SJCRH30 (cell line): ENCODE data around the gene PPM1F. TPM values are rescaled to one million over a fixed set of nuclear protein-coding genes. Genes with fewer than 3 reads are reported as not detected.
"Not testable (repeated sequence)": the region's sequence is repeated elsewhere in the genome, so short reads cannot be mapped to it uniquely, and the experiment has no call there.

Source experiments
- DNase-seq, 2 experiments: peaks; one replicate each; pipeline ENCODE4 v3.0.0-alpha.2; 2015 to 2020
- H3K27ac ChIP-seq: fragments of 250-450 bp; sonication (Bioruptor Pico); 2 replicates; pipeline ENCODE4 v1.5.1; 2020; ENCODE audit warnings: mild to moderate bottlenecking, moderate library complexity
- H3K27me3 ChIP-seq: fragments of 250-450 bp; sonication (Bioruptor Pico); 2 replicates; pipeline ENCODE4 v1.5.1; 2020; ENCODE audit warnings: mild to moderate bottlenecking, moderate library complexity
- H3K36me3 ChIP-seq: fragments of 250-450 bp; sonication (Bioruptor Pico); 2 replicates; pipeline ENCODE4 v1.5.1; 2020; ENCODE audit warnings: mild to moderate bottlenecking, moderate library complexity
- H3K4me1 ChIP-seq: fragments of 250-450 bp; sonication (Bioruptor Pico); 2 replicates; pipeline ENCODE4 v1.5.1; 2020; ENCODE audit warnings: mild to moderate bottlenecking, moderate library complexity
- H3K4me3 ChIP-seq: fragments of 250-450 bp; sonication (Bioruptor Pico); 2 replicates; pipeline ENCODE4 v1.5.1; 2020; ENCODE audit warnings: mild to moderate bottlenecking, moderate library complexity
- H3K9me3 ChIP-seq: fragments of 250-450 bp; sonication (Bioruptor Pico); replicated peaks from 2 replicates; pipeline ENCODE4 v1.5.1; 2020; ENCODE audit warnings: mild to moderate bottlenecking, moderate library complexity
- total RNA-seq: library from RNA; depleted of rRNA; stranded (reverse); fragments of >200 nt; shearing (Covaris generic); gene quantifications from 2 replicates; pipeline ENCODE4 v1.2.3, GENCODE V29; 2014

The PPM1F gene
- total RNA-seq, 1 experiment from 2014 or later, result 49.4 TPM

- Histone ChIP-seq H3K27ac (no peak overlapping the region), H3K36me3 (no peaks in the 10 kb centered on the region), H3K9me3 (no peaks in the 10 kb centered on the region), H3K4me1 (peaks cover 4% of the 10 kb centered on the region; the same call in 1 of the 2 replicates), H3K27me3 (no peaks in the 10 kb centered on the region), H3K4me3 (no peak overlapping the region)
- DNase-seq, result no peak
These were observed 34.7 kb downstream of the PPM1F start for GRCh38 chr22:21917959-21918261.

- Histone ChIP-seq H3K9me3 (no peaks in the 10 kb centered on the region), H3K4me3 (no peak overlapping the region), H3K4me1 (peaks cover 4% of the 10 kb centered on the region; the same call in 1 of the 2 replicates), H3K36me3 (no peaks in the 10 kb centered on the region), H3K27ac (no peak overlapping the region), H3K27me3 (no peaks in the 10 kb centered on the region)
- DNase-seq, result peak; percentile 41 to 51
These were observed 35.3 kb downstream of the PPM1F start for GRCh38 chr22:21917181-21917958.

GRCh38 chr22:21916309-21916918, 36.2 kb downstream of the PPM1F start:
- Histone ChIP-seq H3K4me1 (peaks cover 4% of the 10 kb centered on the region; the same call in 1 of the 2 replicates), H3K4me3 (no peak overlapping the region), H3K9me3 (no peaks in the 10 kb centered on the region), H3K36me3 (no peaks in the 10 kb centered on the region), H3K27me3 (no peaks in the 10 kb centered on the region), H3K27ac (no peak overlapping the region)
- DNase-seq, result no peak

GRCh38 chr22:21915624-21916308, 36.9 kb downstream of the PPM1F start:
- H3K27ac ChIP-seq, result no peak overlapping the region
- H3K9me3 ChIP-seq, result no peaks in the 10 kb centered on the region
- no peak for DNase-seq
- no peaks in the 10 kb centered on the region for H3K27me3 ChIP-seq
- no peaks in the 10 kb centered on the region for H3K36me3 ChIP-seq
- peaks cover 4% of the 10 kb centered on the region; the same call in 1 of the 2 replicates for H3K4me1 ChIP-seq
- H3K4me3 ChIP-seq, result no peak overlapping the region

GRCh38 chr22:21914033-21914642, 38.5 kb downstream of the PPM1F start:
- not testable (repeated sequence) for H3K4me3 ChIP-seq, H3K27ac ChIP-seq, DNase-seq, H3K27me3 ChIP-seq, H3K4me1 ChIP-seq, H3K36me3 ChIP-seq, H3K9me3 ChIP-seq

- H3K27ac ChIP-seq, H3K9me3 ChIP-seq, H3K27me3 ChIP-seq, H3K4me3 ChIP-seq, H3K4me1 ChIP-seq, H3K36me3 ChIP-seq, DNase-seq: not testable (repeated sequence)
These were observed 42.3 kb downstream of the PPM1F start for GRCh38 chr22:21910367-21910766.

DNA sequence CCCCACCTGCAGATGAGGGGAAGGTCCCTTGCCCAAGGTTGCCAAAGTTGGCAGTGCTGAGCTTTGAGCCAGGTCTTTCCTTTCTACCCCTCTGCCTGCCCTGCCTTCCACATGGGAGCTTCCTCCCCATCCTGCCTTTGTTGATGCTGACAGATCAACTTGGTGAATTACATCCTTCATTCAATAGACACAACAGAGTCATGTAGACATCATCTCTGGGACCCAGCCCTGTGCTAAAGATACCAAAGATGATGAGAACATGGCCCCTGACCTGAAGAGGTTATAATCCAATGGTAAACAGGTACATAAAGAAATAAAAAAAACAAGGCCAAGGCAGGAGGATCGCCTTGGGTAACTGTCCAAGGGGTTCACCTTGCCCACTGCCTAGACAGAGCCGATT, 42.8 kb downstream of the PPM1F start:
- no peak overlapping the region for H3K4me3 ChIP-seq
- DNase-seq, result no peak
- H3K27ac ChIP-seq, result no peak overlapping the region
- no peaks in the 10 kb centered on the region for H3K27me3 ChIP-seq
- H3K36me3 ChIP-seq, result no peaks in the 10 kb centered on the region
- H3K4me1 ChIP-seq, result no peaks in the 10 kb centered on the region
- no peaks in the 10 kb centered on the region for H3K9me3 ChIP-seq

- DNase-seq, result no peak
- no peaks in the 10 kb centered on the region for H3K36me3 ChIP-seq
- no peaks in the 10 kb centered on the region for H3K4me1 ChIP-seq
- H3K27ac ChIP-seq, result no peak overlapping the region
- no peak overlapping the region for H3K4me3 ChIP-seq
- no peaks in the 10 kb centered on the region for H3K27me3 ChIP-seq
- H3K9me3 ChIP-seq, result no peaks in the 10 kb centered on the region
These were observed 44.8 kb downstream of the PPM1F start for GRCh38 chr22:21907638-21908522.

GRCh38 chr22:21905234-21905633, 47.4 kb downstream of the PPM1F start:
- not testable (repeated sequence) for H3K4me1 ChIP-seq, H3K27me3 ChIP-seq, H3K4me3 ChIP-seq, H3K27ac ChIP-seq, H3K9me3 ChIP-seq, H3K36me3 ChIP-seq, DNase-seq

- Histone ChIP-seq H3K27ac (no peak overlapping the region), H3K9me3 (no peaks in the 10 kb centered on the region), H3K4me1 (no peaks in the 10 kb centered on the region; the same call in 1 of the 2 replicates), H3K4me3 (no peak overlapping the region), H3K36me3 (no peaks in the 10 kb centered on the region), H3K27me3 (no peaks in the 10 kb centered on the region)
- no peak for DNase-seq
These were observed 48.3 kb downstream of the PPM1F start for GRCh38 chr22:21904250-21904789.

- H3K27me3 ChIP-seq, result no peaks in the 10 kb centered on the region
- H3K27ac ChIP-seq, result no peak overlapping the region
- no peaks in the 10 kb centered on the region for H3K9me3 ChIP-seq
- H3K36me3 ChIP-seq, result no peaks in the 10 kb centered on the region
- H3K4me3 ChIP-seq, result no peak overlapping the region
- no peaks in the 10 kb centered on the region; the same call in 1 of the 2 replicates for H3K4me1 ChIP-seq
- no peak for DNase-seq
These were observed 49.4 kb downstream of the PPM1F start for GRCh38 chr22:21903283-21903682.

- H3K36me3 ChIP-seq, result no peaks in the 10 kb centered on the region
- no peaks in the 10 kb centered on the region for H3K27me3 ChIP-seq
- H3K4me1 ChIP-seq, result no peaks in the 10 kb centered on the region; the same call in 1 of the 2 replicates
- DNase-seq, result no peak
- no peaks in the 10 kb centered on the region for H3K9me3 ChIP-seq
- H3K4me3 ChIP-seq, result no peak overlapping the region
- H3K27ac ChIP-seq, result no peak overlapping the region
These were observed 50.2 kb downstream of the PPM1F start for GRCh38 chr22:21902296-21903087.

DNA sequence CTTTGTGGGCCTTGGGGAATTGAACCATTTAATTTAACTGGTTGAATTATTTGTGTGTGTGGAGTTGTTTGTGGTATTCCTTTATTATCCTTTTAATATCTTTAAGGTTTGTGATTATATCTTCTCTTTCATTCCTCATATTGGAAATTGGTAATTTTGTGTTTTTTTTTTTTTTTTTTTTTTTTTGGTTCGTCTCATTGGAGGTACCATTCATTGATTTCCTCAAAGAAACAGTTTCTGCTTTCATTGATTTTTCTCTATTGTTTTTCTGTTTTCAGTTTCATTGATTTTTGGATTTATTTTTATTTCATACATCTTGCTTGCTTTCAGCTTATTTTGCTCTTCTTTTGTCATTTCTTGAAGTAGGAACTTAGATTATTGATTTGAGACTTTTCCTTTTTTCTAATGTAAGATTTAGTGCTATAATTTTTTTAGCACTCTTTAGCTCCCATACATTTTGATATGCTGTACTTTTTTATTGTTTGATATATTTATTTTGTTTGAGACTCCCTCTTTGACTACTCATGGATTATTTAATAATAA, 54.2 kb downstream of the PPM1F start:
- H3K27me3 ChIP-seq, result no peaks in the 10 kb centered on the region
- DNase-seq, result no peak
- no peak overlapping the region for H3K4me3 ChIP-seq
- no peaks in the 10 kb centered on the region for H3K9me3 ChIP-seq
- H3K36me3 ChIP-seq, result no peaks in the 10 kb centered on the region
- H3K27ac ChIP-seq, result no peak overlapping the region
- no peaks in the 10 kb centered on the region; the same call in 1 of the 2 replicates for H3K4me1 ChIP-seq
